ENCODE data around the gene SRGAP3. TPM values are rescaled to one million over a fixed set of nuclear protein-coding genes. Genes with fewer than 3 reads are reported as not detected.

SRGAP3 gene
- total RNA-seq, 2 donors from 2014 or later, result 1.9 to 4.4 TPM

- DNase-seq (ENCODE audit: low spot score in 2 of 2) (no peak), ATAC-seq (no peak)
- Mint-ChIP-seq H3K27ac (no peak overlapping the region), H3K9me3 (no peaks in the 10 kb centered on the region), H3K36me3 (no peaks in the 10 kb centered on the region)
These were observed 217.1 kb downstream of the SRGAP3 start for GRCh38 chr3:9032231-9032777.

GRCh38 chr3:9030034-9030433, 219.4 kb downstream of the SRGAP3 start:
- H3K27ac Mint-ChIP-seq, result no peak overlapping the region
- DNase-seq (ENCODE audit: low spot score in 2 of 2) (no peak), ATAC-seq (no peak)
- H3K9me3 Mint-ChIP-seq, result no peaks in the 10 kb centered on the region
- no peaks in the 10 kb centered on the region for H3K36me3 Mint-ChIP-seq

GRCh38 chr3:9028134-9028533, 221.3 kb downstream of the SRGAP3 start:
- H3K36me3 Mint-ChIP-seq, result no peaks in the 10 kb centered on the region
- ATAC-seq (no peak), DNase-seq (ENCODE audit: low spot score in 2 of 2) (no peak)
- no peaks in the 10 kb centered on the region for H3K9me3 Mint-ChIP-seq
- H3K27ac Mint-ChIP-seq, result no peak overlapping the region

- no peaks in the 10 kb centered on the region for H3K9me3 Mint-ChIP-seq
- ATAC-seq, result no peak
These were observed 223.0 kb downstream of the SRGAP3 start for GRCh38 chr3:9026320-9027045.

GRCh38 chr3:9024341-9024740, 225.1 kb downstream of the SRGAP3 start:
- no peak for DNase-seq (ENCODE audit: low spot score in 2 of 2)
- no peak for ATAC-seq
- Mint-ChIP-seq H3K27ac (no peak overlapping the region), H3K9me3 (no peaks in the 10 kb centered on the region), H3K36me3 (no peaks in the 10 kb centered on the region)

More at GRCh38 chr3:9026320-9027045, 223.0 kb downstream of the SRGAP3 start:
- no peak for DNase-seq (ENCODE audit: low spot score in 2 of 2)
- Mint-ChIP-seq H3K36me3 (no peaks in the 10 kb centered on the region), H3K27ac (no peak overlapping the region)

- Mint-ChIP-seq H3K36me3 (no peaks in the 10 kb centered on the region), H3K9me3 (no peaks in the 10 kb centered on the region), H3K27ac (no peak overlapping the region)
- ATAC-seq, result no peak
- DNase-seq (ENCODE audit: low spot score in 2 of 2), result no peak
These were observed 226.2 kb downstream of the SRGAP3 start for GRCh38 chr3:9023226-9023590.

GRCh38 chr3:9022305-9023225, 226.9 kb downstream of the SRGAP3 start:
- ATAC-seq, result no peak
- H3K36me3 Mint-ChIP-seq, result no peaks in the 10 kb centered on the region

GRCh38 chr3:9021271-9022009, 228.0 kb downstream of the SRGAP3 start:
- no peak for DNase-seq (ENCODE audit: low spot score in 2 of 2)
- ATAC-seq, result no peak
- Mint-ChIP-seq H3K27ac (no peak overlapping the region), H3K36me3 (no peaks in the 10 kb centered on the region), H3K9me3 (no peaks in the 10 kb centered on the region)

More at GRCh38 chr3:9022305-9023225, 226.9 kb downstream of the SRGAP3 start:
- no peak for DNase-seq (ENCODE audit: low spot score in 2 of 2)
- Mint-ChIP-seq H3K27ac (peak overlapping the region in 1 of 2 donors; percentile 81), H3K9me3 (no peaks in the 10 kb centered on the region)

GRCh38 chr3:9020426-9020825, 229.0 kb downstream of the SRGAP3 start:
- H3K9me3 Mint-ChIP-seq, result no peaks in the 10 kb centered on the region
- H3K36me3 Mint-ChIP-seq, result no peaks in the 10 kb centered on the region
- ATAC-seq, result no peak
- no peak for DNase-seq (ENCODE audit: low spot score in 2 of 2)
- H3K27ac Mint-ChIP-seq, result no peak overlapping the region

GRCh38 chr3:9019259-9019961, 230.0 kb downstream of the SRGAP3 start:
- no peak overlapping the region for H3K27ac Mint-ChIP-seq
- ATAC-seq, result no peak
- no peak for DNase-seq (ENCODE audit: low spot score in 2 of 2)
- no peaks in the 10 kb centered on the region for H3K9me3 Mint-ChIP-seq
- H3K36me3 Mint-ChIP-seq, result no peaks in the 10 kb centered on the region

- peak overlapping the region in 1 of 2 donors; percentile 87 for H3K27ac Mint-ChIP-seq
These were observed 234.2 kb downstream of the SRGAP3 start for GRCh38 chr3:9015250-9015649.

GRCh38 chr3:9013782-9014563, 235.5 kb downstream of the SRGAP3 start:
- Mint-ChIP-seq H3K27ac (no peak overlapping the region), H3K36me3 (no peaks in the 10 kb centered on the region), H3K9me3 (no peaks in the 10 kb centered on the region)
- no peak for ATAC-seq
- no peak for DNase-seq (ENCODE audit: low spot score in 2 of 2)

More at GRCh38 chr3:9015250-9015649, 234.2 kb downstream of the SRGAP3 start:
- no peaks in the 10 kb centered on the region for H3K9me3 Mint-ChIP-seq
- no peaks in the 10 kb centered on the region for H3K36me3 Mint-ChIP-seq
- DNase-seq (ENCODE audit: low spot score in 2 of 2) (no peak), ATAC-seq (no peak)

GRCh38 chr3:9012521-9012920, 236.9 kb downstream of the SRGAP3 start:
- Mint-ChIP-seq H3K36me3 (no peaks in the 10 kb centered on the region), H3K27ac (no peak overlapping the region), H3K9me3 (no peaks in the 10 kb centered on the region)
- ATAC-seq (peak; percentile 91), DNase-seq (ENCODE audit: low spot score in 2 of 2) (peak in 1 of 2 donors; percentile 11)

- DNase-seq (ENCODE audit: low spot score in 2 of 2) (no peak), ATAC-seq (no peak)
- H3K27ac Mint-ChIP-seq, result no peak overlapping the region
- no peaks in the 10 kb centered on the region for H3K36me3 Mint-ChIP-seq
- H3K9me3 Mint-ChIP-seq, result no peaks in the 10 kb centered on the region
These were observed 239.4 kb downstream of the SRGAP3 start for GRCh38 chr3:9009976-9010545.

GRCh38 chr3:9008550-9009255, 240.7 kb downstream of the SRGAP3 start:
- H3K9me3 Mint-ChIP-seq, result no peaks in the 10 kb centered on the region
- no peak for ATAC-seq
- DNase-seq (ENCODE audit: low spot score in 2 of 2), result no peak
- H3K36me3 Mint-ChIP-seq, result no peaks in the 10 kb centered on the region
- no peak overlapping the region for H3K27ac Mint-ChIP-seq

Data from activated naive CD4-positive, alpha-beta T cell treated with anti-CD3 and anti-CD28 coated beads, Interleukin-2, amount 50 U/mL, for 72 hours (primary cell).